Measurements from ENCODE around the gene SDSL.

GRCh38 chr12:113428482-113428881 is 6.3 kb downstream of the SDSL start:
- TF ChIP-seq KLF9 (tag by site-specific recombination; IDR thresholded peaks at IDR 0.05; ENCODE audit: low read depth): no peak
- TF ChIP-seq HOXD13 (CRISPR knock-in tag; IDR thresholded peaks at IDR 0.05; ENCODE audit: borderline replicate concordance): no peak
- TF ChIP-seq CTCF (tag by site-specific recombination; IDR thresholded peaks at IDR 0.05): no peak

Data from HEK293 (cell line).